ENCODE measurements around the gene BMP8A. TPM values are rescaled to one million over a fixed set of nuclear protein-coding genes. Genes with fewer than 3 reads are reported as not detected.
"Not testable (repeated sequence)": the region's sequence is repeated elsewhere in the genome, so short reads cannot be mapped to it uniquely, and the experiment has no call there.

BMP8A gene
- total and polyA plus RNA-seq, 2 experiments from 2014 or later, result 1.2 to 2.8 TPM

DNA sequence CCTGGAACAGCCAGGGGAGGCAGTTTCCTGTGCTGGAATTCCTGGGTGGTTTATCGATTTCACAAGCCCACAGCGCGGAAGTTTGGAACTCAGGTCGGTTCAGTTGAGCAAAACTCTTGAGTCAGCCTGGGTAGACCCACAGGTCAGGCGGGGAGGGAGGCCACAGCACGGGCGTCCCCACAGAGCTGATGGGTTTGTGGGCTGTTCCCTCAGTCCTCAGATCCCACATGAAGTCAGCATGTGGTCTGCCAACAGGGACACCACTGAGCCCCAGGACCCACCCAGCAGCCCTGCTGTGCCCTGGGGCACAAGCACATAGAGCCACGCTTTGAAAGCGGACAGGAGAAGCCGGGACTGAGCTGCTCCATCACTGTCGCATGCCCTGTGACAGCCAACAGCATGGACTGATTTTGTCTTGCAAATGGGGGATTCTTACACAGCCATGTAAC, 17.4 kb downstream of the BMP8A start:
- Histone ChIP-seq H3K9me2 (replicated peaks; ENCODE audit: insufficient read depth) (no peaks in the 10 kb centered on the region), H3K4me1 (ENCODE audit: insufficient read depth) (no peaks in the 10 kb centered on the region), H3K9me3 (ENCODE audit: low read depth) (no peaks in the 10 kb centered on the region), H3K4me2 (no peak overlapping the region), H3K27me3 (no peaks in the 10 kb centered on the region), H3K4me3 (no peak overlapping the region), H3K36me3 (replicated peaks; ENCODE audit: insufficient read depth, low read depth) (no peaks in the 10 kb centered on the region), H3K27ac (no peak overlapping the region), H4K20me1 (ENCODE audit: insufficient read depth, poor library complexity, severe bottlenecking) (no peaks in the 10 kb centered on the region), H2AFZ (no peak overlapping the region), H3K79me2 (no peaks in the 10 kb centered on the region)
- no peak for DNase-seq (ENCODE audit: low spot score)
- 92% methylated on average over 11 of the region's 11 CpGs for WGBS (ENCODE audit: low lambda C conversion rate, missing lambda C conversion rate)
- TF ChIP-seq EZH2 (IDR thresholded peaks at IDR 0.05; ENCODE audit: borderline replicate concordance) (no peak), EZH2phosphoT487 (IDR thresholded peaks at IDR 0.05; ENCODE audit: low read depth, severe bottlenecking, unreplicated experiment) (no peak), CTCF (IDR thresholded peaks at IDR 0.05; ENCODE audit: poor library complexity) (no peak)

DNA sequence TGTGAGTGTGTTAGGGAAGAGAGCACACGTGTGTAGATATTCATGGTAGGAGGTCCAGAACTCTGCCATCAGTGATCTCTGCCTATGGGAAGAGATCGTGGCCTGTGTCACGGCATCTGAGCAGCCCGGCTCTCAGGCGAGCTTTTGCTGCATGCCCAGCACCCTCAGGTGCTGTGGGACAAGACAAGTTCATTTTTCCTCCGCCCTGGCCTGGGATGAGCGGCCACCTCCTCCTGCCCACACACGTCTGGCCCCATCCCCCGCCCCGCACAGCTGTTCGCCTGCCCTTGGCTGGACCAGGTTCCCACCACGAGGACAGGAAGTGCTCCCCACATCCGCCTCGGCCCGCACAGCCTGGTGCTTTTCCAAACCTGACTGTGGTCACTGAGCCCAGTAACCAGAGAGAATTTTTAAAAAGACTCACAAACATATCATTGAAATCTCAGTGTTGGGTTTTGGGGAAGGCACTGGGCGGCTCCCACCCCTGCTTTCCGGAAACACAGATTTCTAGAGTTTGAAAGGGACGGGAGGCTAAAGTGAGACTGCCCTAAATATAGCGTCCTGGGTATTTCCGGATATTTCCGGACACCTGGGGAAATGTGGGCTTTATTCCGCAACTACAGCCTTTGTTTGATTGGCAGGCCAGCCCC, 18.0 kb downstream of the BMP8A start:
- TF ChIP-seq CTCF (IDR thresholded peaks at IDR 0.05; ENCODE audit: poor library complexity) (no peak), EZH2phosphoT487 (IDR thresholded peaks at IDR 0.05; ENCODE audit: low read depth, severe bottlenecking, unreplicated experiment) (no peak)
- Histone ChIP-seq H3K79me2 (no peaks in the 10 kb centered on the region), H2AFZ (no peak overlapping the region), H3K27ac (no peak overlapping the region), H3K4me1 (ENCODE audit: insufficient read depth) (no peaks in the 10 kb centered on the region), H3K4me2 (no peak overlapping the region), H3K27me3 (no peaks in the 10 kb centered on the region), H3K36me3 (replicated peaks; ENCODE audit: insufficient read depth, low read depth) (no peaks in the 10 kb centered on the region), H4K20me1 (ENCODE audit: insufficient read depth, poor library complexity, severe bottlenecking) (no peaks in the 10 kb centered on the region), H3K9me2 (replicated peaks; ENCODE audit: insufficient read depth) (no peaks in the 10 kb centered on the region), H3K4me3 (no peak overlapping the region), H3K9me3 (ENCODE audit: low read depth) (no peaks in the 10 kb centered on the region)
- WGBS (ENCODE audit: low lambda C conversion rate, missing lambda C conversion rate), result 87% methylated on average over 22 of the region's 22 CpGs
- DNase-seq (ENCODE audit: low spot score), result no peak

- not testable (repeated sequence) for H3K79me2 ChIP-seq; H3K27me3 ChIP-seq; H3K9me2 ChIP-seq (replicated peaks; ENCODE audit: insufficient read depth); H2AFZ ChIP-seq; H3K4me2 ChIP-seq; H3K9me3 ChIP-seq (ENCODE audit: low read depth); H3K4me3 ChIP-seq; H3K4me1 ChIP-seq (ENCODE audit: insufficient read depth); H3K36me3 ChIP-seq (replicated peaks; ENCODE audit: insufficient read depth, low read depth); H4K20me1 ChIP-seq (ENCODE audit: insufficient read depth, poor library complexity, severe bottlenecking); DNase-seq (ENCODE audit: low spot score); H3K27ac ChIP-seq
- WGBS (ENCODE audit: low lambda C conversion rate, missing lambda C conversion rate), result 86% methylated on average over 15 of the region's 20 CpGs
Measured at GRCh38 chr1:39510570-39511186, 19.2 kb downstream of the BMP8A start.

DNA sequence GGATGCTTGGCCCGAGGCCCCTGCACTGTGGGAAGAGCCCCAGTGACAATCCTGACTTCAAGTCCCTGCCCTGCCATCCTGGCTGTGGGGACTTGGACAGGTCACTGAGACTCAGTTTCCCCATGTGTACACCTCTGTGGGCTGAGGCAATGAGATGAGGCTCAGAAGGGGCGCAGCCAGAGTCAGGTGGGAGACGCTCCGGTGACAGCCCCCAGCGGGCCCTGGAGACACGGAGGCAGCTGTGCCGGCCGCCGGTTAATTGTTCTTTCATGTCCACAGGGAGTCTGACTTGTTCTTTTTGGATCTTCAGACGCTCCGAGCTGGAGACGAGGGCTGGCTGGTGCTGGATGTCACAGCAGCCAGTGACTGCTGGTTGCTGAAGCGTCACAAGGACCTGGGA, 20.0 kb downstream of the BMP8A start:
- H4K20me1 ChIP-seq (ENCODE audit: insufficient read depth, poor library complexity, severe bottlenecking); H3K4me3 ChIP-seq; H3K27ac ChIP-seq; H3K4me1 ChIP-seq (ENCODE audit: insufficient read depth); H3K9me3 ChIP-seq (ENCODE audit: low read depth); H2AFZ ChIP-seq; H3K4me2 ChIP-seq; DNase-seq (ENCODE audit: low spot score); H3K9me2 ChIP-seq (replicated peaks; ENCODE audit: insufficient read depth); H3K36me3 ChIP-seq (replicated peaks; ENCODE audit: insufficient read depth, low read depth); H3K27me3 ChIP-seq; H3K79me2 ChIP-seq: not testable (repeated sequence)
- 83% methylated on average over 7 of the region's 13 CpGs for WGBS (ENCODE audit: low lambda C conversion rate, missing lambda C conversion rate)

- H3K4me3 ChIP-seq; H3K27me3 ChIP-seq; H3K4me2 ChIP-seq; H3K27ac ChIP-seq; H3K9me2 ChIP-seq (replicated peaks; ENCODE audit: insufficient read depth); H3K36me3 ChIP-seq (replicated peaks; ENCODE audit: insufficient read depth, low read depth); H3K4me1 ChIP-seq (ENCODE audit: insufficient read depth); H3K79me2 ChIP-seq; H2AFZ ChIP-seq; DNase-seq (ENCODE audit: low spot score); H3K9me3 ChIP-seq (ENCODE audit: low read depth); H4K20me1 ChIP-seq (ENCODE audit: insufficient read depth, poor library complexity, severe bottlenecking): not testable (repeated sequence)
- WGBS (ENCODE audit: low lambda C conversion rate, missing lambda C conversion rate), result 45% methylated on average over 5 of the region's 25 CpGs
Measured at GRCh38 chr1:39512234-39512847, 20.9 kb downstream of the BMP8A start.

DNA sequence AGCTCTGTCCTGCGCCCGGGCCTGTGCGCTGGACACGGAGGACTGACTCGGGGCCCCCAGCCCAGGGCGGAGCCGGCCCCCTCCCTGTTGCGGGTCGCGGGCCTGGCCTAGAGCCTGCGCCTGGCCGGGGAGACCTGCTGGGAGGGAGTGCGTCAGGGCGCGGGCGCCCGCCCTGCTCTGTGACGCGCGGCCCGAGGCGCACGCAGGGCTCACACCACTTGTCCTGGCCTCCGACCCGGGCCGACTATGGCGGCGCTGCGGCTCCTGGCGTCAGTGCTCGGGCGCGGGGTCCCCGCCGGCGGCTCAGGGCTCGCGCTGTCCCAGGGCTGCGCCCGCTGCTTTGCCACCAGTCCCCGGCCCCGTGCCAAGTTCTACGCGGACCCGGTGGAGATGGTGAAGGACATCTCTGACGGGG, 23.3 kb downstream of the BMP8A start:
- H3K4me2 ChIP-seq, result peak overlapping the region; percentile 75
- not testable (repeated sequence) for H3K9me2 ChIP-seq (replicated peaks; ENCODE audit: insufficient read depth); H3K4me3 ChIP-seq; H2AFZ ChIP-seq; H3K36me3 ChIP-seq (replicated peaks; ENCODE audit: insufficient read depth, low read depth); H3K27ac ChIP-seq; H3K79me2 ChIP-seq; DNase-seq (ENCODE audit: low spot score); H3K27me3 ChIP-seq; H3K9me3 ChIP-seq (ENCODE audit: low read depth); H4K20me1 ChIP-seq (ENCODE audit: insufficient read depth, poor library complexity, severe bottlenecking); H3K4me1 ChIP-seq (ENCODE audit: insufficient read depth)
- WGBS (ENCODE audit: low lambda C conversion rate, missing lambda C conversion rate), result 4% methylated on average over 27 of the region's 46 CpGs
